Effector CD4-positive, alpha-beta T cell (primary cell): Measurements from ENCODE around the gene ATAT1.

Experiments used
- DNase-seq: peaks from one replicate; pipeline ENCODE4 v3.0.0-alpha.2; 2020

The ATAT1 gene

DNA sequence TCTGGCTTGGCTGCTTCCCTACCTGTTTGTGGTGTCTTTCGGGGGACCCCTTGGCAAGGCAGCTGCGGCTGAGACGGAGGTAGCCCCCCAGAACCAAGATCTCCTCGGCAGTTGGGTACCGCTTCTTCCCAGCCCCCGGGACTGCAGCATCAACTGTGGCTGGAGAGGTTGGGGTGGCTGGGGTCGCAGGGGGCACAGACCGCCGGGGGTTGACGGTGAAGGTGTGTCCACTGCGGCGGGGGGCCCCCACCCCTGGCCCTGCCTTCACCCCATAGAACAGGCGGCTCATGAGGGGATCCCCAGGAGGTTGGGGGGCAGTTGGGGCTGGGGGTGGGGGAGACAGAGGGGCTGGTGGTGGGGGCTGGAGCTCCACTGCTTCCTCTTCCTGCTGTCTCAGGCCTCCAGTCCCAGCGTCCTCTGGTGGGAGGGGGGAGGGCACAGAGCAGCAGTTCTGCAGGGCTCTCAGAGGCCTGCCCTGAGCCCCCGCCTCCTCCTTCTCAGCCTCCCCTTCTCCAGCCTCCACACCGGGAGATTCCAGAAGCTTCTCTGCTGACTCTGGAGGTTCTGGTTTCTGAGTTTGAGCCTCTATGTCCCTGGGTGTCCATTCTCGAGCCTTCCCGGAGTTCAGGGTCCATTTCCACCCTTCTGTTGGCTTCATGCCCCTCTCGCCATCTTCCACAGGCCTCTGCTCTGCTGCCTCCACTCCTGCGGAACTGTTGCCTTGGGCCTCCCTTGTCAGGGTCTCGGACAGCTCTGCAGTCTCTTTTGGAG lies 57.9 kb downstream of the ATAT1 start:
- peak; percentile 28 for DNase-seq

- no peak for DNase-seq
Observed at GRCh38 chr6:30685157-30686008, 58.7 kb downstream of the ATAT1 start.

- peak; percentile 71 for DNase-seq
Observed at GRCh38 chr6:30686009-30686907, 59.6 kb downstream of the ATAT1 start, which contains the start of gene PPP1R18. TSS of gene PPP1R18 (minus strand) at chr6:30686645. CDS start at chr6:30686018, 627 bp downstream.

- peak; percentile 69 for DNase-seq
Observed at GRCh38 chr6:30686908-30687658, 60.4 kb downstream of the ATAT1 start.

GRCh38 chr6:30687659-30688431 lies 61.2 kb downstream of the ATAT1 start:
- DNase-seq: no peak

- DNase-seq: no peak
Observed at GRCh38 chr6:30688569-30688968, 61.9 kb downstream of the ATAT1 start.

DNA sequence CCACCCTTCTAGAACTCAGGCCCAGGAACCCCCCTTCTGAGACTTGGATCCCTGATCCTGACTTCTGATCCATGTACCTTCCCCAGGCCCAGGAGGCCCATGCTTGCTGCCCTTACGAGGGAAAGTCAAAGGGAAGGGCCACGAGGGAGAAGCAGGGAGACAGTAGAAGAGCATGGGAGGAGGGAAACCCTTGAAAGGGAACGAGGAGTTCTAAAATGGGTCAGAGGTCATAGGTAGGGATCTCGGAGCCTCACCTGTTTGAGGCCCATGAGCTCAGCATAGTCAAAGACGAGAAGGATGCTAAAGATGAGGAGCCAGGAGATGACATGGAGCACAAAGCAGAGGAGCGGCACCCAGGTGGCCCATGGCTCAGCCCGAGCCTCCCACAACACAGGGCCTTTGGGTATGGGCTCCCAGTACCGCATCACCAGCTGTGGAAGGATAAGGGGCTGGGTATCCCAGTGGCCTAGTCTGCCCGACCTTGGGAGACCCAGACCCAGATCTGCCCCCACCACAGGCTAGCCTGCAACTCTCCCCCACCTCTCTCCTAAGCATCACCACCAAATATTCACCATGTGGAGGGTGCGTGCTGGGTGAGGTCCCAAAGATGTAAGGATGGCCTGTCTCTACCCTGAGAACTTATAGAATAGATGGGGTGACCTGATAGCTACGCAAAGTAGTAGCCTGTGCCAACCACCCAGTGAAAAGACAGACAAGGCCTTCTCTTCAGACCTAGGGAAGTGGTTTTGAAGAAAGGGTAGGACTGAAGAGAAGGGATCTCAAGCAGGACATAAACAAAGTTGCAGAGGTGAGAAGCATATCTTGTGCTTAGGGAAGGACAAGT lies 62.6 kb downstream of the ATAT1 start:
- no peak for DNase-seq

DNA sequence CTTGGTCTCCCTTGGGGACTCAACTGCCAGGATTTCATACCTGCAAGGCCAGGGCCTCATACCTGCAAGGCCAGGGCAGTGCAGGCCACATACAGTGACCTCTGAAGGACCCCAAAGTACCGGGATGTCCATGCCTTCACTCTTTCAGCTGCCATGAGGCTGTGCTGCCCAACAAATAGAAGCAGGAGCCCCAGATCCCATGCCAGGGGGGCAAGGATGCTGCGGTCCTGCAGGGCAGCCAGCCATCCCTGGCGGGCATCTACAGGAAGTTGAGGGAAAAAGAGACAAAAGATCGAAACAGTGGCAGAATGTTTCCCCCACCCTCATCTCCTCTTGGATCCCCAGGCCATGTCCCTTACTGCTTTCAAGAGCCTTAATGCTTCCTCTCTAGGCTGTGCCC lies 63.3 kb downstream of the ATAT1 start:
- DNase-seq: no peak

- peak; percentile 61 for DNase-seq
Observed at GRCh38 chr6:30690403-30691207, 63.9 kb downstream of the ATAT1 start, which contains the start of gene NRM. TSS of gene NRM (minus strand) at chr6:30690984. CDS start at chr6:30690974, 10 bp downstream.

- no peak for DNase-seq
Observed at GRCh38 chr6:30691208-30691847, 64.7 kb downstream of the ATAT1 start.
